ENCODE measurements around the gene PRR13.
"Not testable (repeated sequence)": the region's sequence is repeated elsewhere in the genome, so short reads cannot be mapped to it uniquely, and the experiment has no call there.

Gene PRR13

GRCh38 chr12:53441040-53441833 is at the start of gene PRR13:
TSS of gene PRR13 (plus strand) at chr12:53441734. CDS start at chr12:53442715, 981 bp downstream.
- peak; percentile 99 for DNase-seq (ENCODE audit: low spot score)

GRCh38 chr12:53399896-53400295 is 41.6 kb upstream of the PRR13 start:
- no peak for DNase-seq (ENCODE audit: low spot score)

- DNase-seq (ENCODE audit: low spot score), result not testable (repeated sequence)
Observed at GRCh38 chr12:53402351-53402750, 39.2 kb upstream of the PRR13 start.

- no peak for DNase-seq (ENCODE audit: low spot score)
Observed at GRCh38 chr12:53402871-53403270, 38.7 kb upstream of the PRR13 start.

GRCh38 chr12:53410951-53411350 is 30.6 kb upstream of the PRR13 start:
- no peak for DNase-seq (ENCODE audit: low spot score)

- no peak for DNase-seq (ENCODE audit: low spot score)
Observed at GRCh38 chr12:53413485-53414204, 27.9 kb upstream of the PRR13 start.

GRCh38 chr12:53414756-53415417 is 26.6 kb upstream of the PRR13 start:
- no peak for DNase-seq (ENCODE audit: low spot score)

GRCh38 chr12:53415752-53416389 is 25.7 kb upstream of the PRR13 start:
- not testable (repeated sequence) for DNase-seq (ENCODE audit: low spot score)

- DNase-seq (ENCODE audit: low spot score), result not testable (repeated sequence)
Observed at GRCh38 chr12:53417291-53417816, 24.2 kb upstream of the PRR13 start.

GRCh38 chr12:53418221-53418620 is 23.3 kb upstream of the PRR13 start:
- DNase-seq (ENCODE audit: low spot score), result no peak

- DNase-seq (ENCODE audit: low spot score), result no peak
Observed at GRCh38 chr12:53419756-53420155, 21.8 kb upstream of the PRR13 start.

GRCh38 chr12:53422247-53422646 is 19.3 kb upstream of the PRR13 start:
- DNase-seq (ENCODE audit: low spot score), result not testable (repeated sequence)

GRCh38 chr12:53423597-53423996 is 17.9 kb upstream of the PRR13 start, which contains the start of gene AMHR2:
TSS of gene AMHR2 (plus strand) at chr12:53423855. CDS start at chr12:53423935, 80 bp downstream.
- DNase-seq (ENCODE audit: low spot score), result no peak

GRCh38 chr12:53424626-53425514 is 16.7 kb upstream of the PRR13 start:
- no peak for DNase-seq (ENCODE audit: low spot score)

- no peak for DNase-seq (ENCODE audit: low spot score)
Observed at GRCh38 chr12:53425515-53426150, 15.9 kb upstream of the PRR13 start.

- DNase-seq (ENCODE audit: low spot score), result peak; percentile 79
Observed at GRCh38 chr12:53427905-53428594, 13.5 kb upstream of the PRR13 start.

GRCh38 chr12:53428741-53429140 is 12.8 kb upstream of the PRR13 start:
- no peak for DNase-seq (ENCODE audit: low spot score)

GRCh38 chr12:53430116-53430515 is 11.4 kb upstream of the PRR13 start:
- DNase-seq (ENCODE audit: low spot score), result no peak

GRCh38 chr12:53431187-53431586 is 10.3 kb upstream of the PRR13 start:
- DNase-seq (ENCODE audit: low spot score), result no peak

- not testable (repeated sequence) for DNase-seq (ENCODE audit: low spot score)
Observed at GRCh38 chr12:53435326-53435725, 6.2 kb upstream of the PRR13 start.

All from SW480 (cell line).